Suppressor macrophage treated with lipopolysaccharide for 1 hour (primary cell): ENCODE measurements around the gene SFRP5.

Experiments
- DNase-seq, 3 donors: peaks; one replicate each; pipeline ENCODE4 v3.0.0-alpha.2; 2020 to 2022

The SFRP5 gene

GRCh38 chr10:97785231-97785630 lies 13.4 kb upstream of the SFRP5 start:
- DNase-seq: no peak

DNA sequence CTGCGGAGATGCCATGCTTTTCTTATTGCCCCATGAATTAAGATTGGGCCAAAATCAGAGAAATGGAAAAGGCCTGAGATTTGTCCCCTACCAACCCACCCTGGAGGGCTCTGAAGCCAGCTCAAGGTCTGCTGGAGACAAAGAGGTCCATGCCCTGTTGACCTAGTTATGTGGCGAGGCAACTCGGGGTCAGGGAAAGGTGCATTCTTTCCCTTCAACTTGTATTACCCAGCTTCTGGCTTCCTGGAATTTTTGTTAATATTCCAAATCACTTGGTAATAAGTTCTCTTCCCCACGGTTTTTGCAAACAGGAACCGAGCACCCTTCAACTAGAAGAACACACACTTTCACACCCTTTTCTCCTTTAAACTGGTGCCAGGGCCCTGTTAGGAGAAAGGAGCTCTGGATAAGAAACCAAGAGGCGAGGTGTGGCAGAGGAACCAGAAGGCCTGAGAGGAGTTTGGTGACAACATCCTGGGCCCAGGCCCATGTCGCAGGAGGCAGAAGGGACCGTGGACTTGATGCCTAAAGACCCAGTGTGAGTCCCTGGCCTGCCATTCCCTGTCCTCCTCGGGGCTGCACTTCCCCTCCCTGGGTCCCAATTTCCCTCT lies 12.5 kb upstream of the SFRP5 start:
- no peak for DNase-seq

DNA sequence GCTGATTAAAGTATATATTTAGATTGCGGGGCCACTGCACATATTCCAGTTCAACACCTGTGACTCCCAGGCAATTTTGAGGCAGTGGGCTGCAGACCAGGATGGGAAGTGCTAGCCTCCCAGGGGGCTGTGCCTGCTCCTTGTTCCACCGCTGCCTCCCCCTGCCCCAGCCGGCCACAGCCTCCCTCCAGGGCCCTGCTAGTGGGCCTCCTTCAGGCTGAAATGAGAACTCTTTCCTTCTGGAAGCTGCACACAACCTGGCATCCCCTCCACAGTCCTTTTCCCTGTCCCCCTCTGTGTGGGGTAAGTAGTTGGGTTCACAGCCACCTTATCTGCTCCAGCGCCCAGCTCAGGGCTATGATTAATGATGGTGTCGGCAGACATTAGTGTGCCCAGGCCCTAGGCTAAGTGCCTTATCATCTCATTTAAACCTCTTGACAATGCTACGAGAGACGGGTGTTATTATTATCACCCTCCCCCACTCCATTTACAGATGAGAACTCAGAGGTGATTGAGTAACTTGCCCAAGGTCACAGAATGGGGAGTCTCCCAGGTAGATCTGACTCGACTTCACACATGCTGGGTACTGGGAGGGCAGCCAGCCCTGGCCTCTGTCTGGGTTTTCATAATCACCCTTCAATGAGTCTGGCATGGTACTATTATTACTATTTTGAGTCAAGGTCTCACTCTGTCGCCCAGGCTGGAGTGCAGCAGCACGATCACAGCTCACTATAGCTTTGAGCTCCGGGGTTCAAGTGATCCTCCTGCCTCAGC lies 10.8 kb upstream of the SFRP5 start:
- no peak for DNase-seq

DNA sequence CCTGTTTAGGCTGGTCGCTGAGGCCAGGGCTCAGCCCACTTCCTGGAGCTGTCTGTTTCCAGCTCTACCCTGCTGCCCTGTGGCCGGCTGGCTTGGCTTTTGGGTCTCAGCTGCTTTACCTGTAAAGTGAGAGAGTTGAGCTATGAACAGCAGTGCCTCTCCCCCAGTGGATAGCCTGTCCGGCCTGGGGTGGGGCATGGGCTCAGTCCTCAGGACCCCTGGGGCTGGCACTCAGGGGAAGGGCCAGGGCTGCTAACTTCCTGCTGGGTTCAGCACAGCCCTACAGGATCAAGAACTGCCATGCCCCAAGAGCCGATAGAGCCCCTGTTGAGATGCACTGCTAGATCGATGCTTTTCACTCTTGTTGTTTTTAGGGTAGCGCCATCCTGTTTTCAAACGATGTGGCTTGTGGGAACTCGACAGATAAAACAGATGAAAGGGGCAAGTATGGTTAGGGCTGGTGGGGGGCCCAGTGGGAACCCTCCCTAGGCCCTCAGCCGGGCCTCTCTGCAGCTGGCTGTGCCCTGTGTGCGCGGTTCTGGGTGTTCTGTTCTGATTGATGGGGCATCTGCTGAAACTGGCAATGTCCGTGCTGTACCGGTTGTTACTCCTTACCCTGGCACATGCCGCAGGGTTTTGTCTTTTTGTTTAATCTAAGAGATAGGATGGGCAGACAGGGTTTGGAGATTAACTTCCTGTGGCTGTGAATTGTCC lies 10.0 kb upstream of the SFRP5 start:
- DNase-seq: no peak

- DNase-seq: no peak
Observed at GRCh38 chr10:97780841-97781617, 9.2 kb upstream of the SFRP5 start.

DNA sequence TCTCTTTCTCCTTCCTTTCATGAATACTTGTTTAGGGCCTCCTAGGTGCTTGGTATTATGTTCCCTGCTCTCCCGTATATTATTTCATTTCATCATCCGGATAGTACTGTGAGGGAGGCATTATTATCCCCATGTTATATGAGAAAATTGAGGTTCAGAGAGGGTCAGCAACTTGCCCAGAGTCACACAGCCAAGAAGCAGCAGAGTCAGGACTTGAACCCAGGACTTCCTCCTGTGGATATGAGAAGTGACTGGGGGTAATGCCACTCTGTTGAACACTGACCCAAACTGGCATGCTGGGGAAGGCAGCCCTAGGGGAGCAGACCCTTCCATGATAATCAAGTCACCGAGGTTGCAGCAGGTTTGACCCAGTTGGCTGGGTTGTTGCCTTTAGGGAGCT lies 8.2 kb upstream of the SFRP5 start:
- no peak for DNase-seq

GRCh38 chr10:97779492-97779891 lies 7.7 kb upstream of the SFRP5 start:
- no peak for DNase-seq

GRCh38 chr10:97778452-97779302 lies 6.9 kb upstream of the SFRP5 start:
- DNase-seq: no peak

GRCh38 chr10:97777143-97777542 lies 5.3 kb upstream of the SFRP5 start:
- DNase-seq: no peak

DNA sequence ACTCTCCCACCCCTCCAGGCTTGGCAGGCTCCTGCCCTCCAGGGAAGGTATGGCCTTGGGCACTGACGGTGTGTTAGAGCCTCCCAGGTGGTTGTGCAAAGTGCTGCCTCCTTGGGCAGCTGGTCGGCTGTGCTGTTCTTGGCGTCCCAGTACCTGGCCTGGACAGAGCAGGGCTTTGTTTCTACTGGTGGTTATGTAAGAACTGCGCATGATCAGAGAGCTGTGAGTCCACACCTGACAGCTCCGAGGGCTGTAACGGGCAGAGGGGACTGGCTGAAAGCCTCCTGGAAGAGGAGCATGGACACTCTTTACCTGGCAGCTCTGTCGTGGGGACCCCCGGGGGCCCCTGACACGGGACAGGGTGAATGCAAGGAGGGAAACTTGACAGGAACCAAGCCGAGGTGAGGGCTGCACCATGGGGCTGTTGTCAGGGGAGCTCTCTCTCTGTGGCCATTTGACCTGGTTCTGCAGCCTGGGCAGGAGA lies 3.1 kb upstream of the SFRP5 start:
- DNase-seq: no peak

GRCh38 chr10:97773096-97773495 lies 1.3 kb upstream of the SFRP5 start:
- DNase-seq: no peak

- DNase-seq: peak in 1 of 3 donors; percentile 13
Observed at GRCh38 chr10:97771055-97771891, 526 bp downstream of the SFRP5 start.

DNA sequence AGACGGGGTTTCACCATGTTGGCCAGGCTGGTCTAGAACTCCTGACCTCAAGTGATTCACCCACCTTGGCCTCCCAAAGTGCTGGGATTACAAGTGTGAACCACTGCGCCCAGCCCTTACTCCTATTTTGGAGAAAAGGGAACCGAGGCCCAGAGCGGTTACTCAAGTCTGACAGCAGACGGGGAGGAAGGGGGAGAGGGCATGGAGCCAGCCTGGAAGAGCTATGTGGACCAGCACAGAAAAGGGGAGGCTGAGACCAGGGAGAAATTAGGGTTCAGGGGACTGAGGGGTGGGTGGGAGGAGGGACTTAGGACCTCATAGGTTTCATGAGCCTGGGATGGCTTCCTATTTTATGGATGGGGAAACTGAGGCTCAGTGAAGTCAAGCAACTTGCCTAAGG lies 1.5 kb downstream of the SFRP5 start:
- DNase-seq: peak; percentile 29 to 53 (median 44)

- DNase-seq: no peak
Observed at GRCh38 chr10:97768322-97769315, 3.2 kb downstream of the SFRP5 start.

- DNase-seq: no peak
Observed at GRCh38 chr10:97766996-97767924, 4.5 kb downstream of the SFRP5 start.

DNA sequence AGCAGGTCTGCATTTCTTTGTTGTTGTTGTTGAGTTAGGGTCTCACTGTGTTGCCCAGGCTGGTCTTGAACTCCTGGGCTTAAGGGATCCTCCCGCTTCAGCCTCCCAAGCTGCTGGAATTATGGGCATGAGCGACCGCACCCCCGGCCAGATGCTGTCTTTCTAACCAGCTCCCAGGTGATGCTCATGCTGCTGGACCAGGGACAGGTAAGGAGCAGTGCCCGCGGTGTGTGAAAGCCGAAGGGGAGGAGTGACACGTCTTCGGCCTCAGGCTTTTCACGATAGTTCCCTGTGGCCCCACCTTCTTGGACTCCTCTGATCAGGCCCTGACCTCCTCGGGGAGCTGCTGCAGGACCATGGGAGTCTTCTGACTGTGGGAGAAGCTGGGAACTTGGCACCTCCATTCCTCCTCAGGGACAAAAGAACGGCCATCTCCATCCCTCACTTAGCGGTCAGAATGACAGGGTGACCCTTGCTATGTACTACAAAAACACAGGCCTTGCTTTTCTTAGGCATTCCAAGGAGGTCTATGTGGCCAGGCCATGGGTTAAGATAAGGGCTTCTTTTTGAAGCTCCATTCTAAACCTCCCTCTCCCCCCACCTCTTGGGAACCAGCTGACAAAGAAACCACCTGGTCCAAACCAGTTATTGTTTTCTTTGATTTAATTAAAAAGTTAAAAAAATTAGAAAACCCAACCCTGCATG lies 5.5 kb downstream of the SFRP5 start:
- no peak for DNase-seq

DNA sequence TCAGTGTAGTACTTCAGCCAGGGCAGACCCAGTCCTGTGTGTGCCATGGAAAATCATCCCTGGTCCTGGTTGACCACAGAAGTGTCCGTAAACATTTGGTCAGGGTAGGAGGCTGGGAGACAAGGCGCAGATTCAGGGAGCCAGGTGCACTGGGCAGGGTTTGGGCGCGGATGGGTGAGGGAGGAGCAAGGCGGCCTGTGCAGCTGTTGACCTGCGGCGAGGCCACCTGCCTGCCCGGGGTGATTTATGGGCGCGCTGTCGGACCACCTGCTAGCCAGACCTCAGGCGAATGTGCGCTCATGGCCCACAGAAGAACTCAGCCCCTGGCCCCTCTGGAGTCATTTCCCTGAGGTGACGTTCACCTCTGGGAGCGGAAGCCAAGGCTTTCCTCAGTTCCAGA lies 6.6 kb downstream of the SFRP5 start:
- DNase-seq: no peak

DNA sequence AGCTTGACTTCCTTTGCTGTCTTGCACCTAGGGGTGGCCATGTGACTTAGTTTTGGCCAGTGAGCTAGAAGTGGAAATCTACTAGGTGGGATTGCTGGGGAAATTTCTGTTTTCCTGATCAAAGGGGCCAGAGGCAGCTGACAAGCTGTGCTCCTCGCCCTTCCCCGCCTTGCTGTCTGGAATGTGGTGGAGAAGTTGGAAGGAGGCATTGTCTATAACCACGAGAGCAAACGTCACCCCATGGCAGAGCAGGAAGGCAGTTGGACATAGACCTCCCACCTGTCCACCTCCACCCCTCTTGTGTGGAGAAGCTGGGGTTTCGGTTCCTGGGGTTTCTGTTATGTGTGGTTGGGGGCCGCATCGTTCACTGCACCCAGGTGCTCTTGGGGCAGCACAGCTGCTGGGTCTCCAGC lies 7.3 kb downstream of the SFRP5 start:
- DNase-seq: no peak
